CD4-positive, alpha-beta T cell (primary cell): ENCODE results near the gene PRAC2. TPM values are rescaled to one million over a fixed set of nuclear protein-coding genes. Genes with fewer than 3 reads are reported as not detected.

Experiments
- ATAC-seq: fragments of 200-7000 bp; cut with Tn5 transposase; one replicate; pipeline ENCODE4 v1.10.0; 2022; ENCODE audit warnings: mild to moderate bottlenecking; ENCODE audit not compliant: poor library complexity
- CTCF ChIA-PET: fragments of 350-600 bp; sonication (Branson Sonifier 250); formaldehyde crosslinking; loops from one replicate; lab custom pipeline; 2021; ENCODE audit warnings: antibody characterized with exemption, inconsistent platforms; lab: Charles Lee
- POLR2A ChIA-PET: fragments of 350-600 bp; sonication (Branson Sonifier 250); formaldehyde crosslinking; loops from one replicate; lab custom pipeline; 2021; ENCODE audit warnings: antibody characterized with exemption, inconsistent platforms; lab: Charles Lee
- DNase-seq, 14 experiments: peaks; one replicate each; pipeline ENCODE4 v3.0.0-alpha.2; 2013 to 2020; ENCODE audit warnings: mixed read lengths in 2 of 14
- H3K27ac ChIP-seq, 2 donors: one replicate each; pipeline versions ENCODE4 v1.5.1 to v1.7.0; 2013; ENCODE audit warnings: low read length in 2 of 2, low read depth in 1 of 2, mild to moderate bottlenecking in 1 of 2
- H3K27me3 ChIP-seq, 2 experiments: 1 replicate in 1 of 2; 2 replicates in 1 of 2; pipeline versions ENCODE4 v1.6.1 to v1.7.0; 2013; ENCODE audit warnings: low read length in 2 of 2, control low read depth in 1 of 2, mild to moderate bottlenecking in 1 of 2, moderate library complexity in 1 of 2; ENCODE audit not compliant: insufficient read depth in 2 of 2, control insufficient read depth in 1 of 2
- H3K36me3 ChIP-seq: one replicate; pipeline ENCODE4 v1.6.1; 2013; ENCODE audit warnings: low read length, control low read depth; ENCODE audit not compliant: insufficient read depth
- H3K4me1 ChIP-seq: one replicate; pipeline ENCODE4 v1.6.1; 2013; ENCODE audit warnings: low read length, control low read depth; ENCODE audit not compliant: insufficient read depth
- H3K4me3 ChIP-seq: one replicate; pipeline ENCODE4 v1.5.1; 2013; ENCODE audit warnings: mild to moderate bottlenecking, low read length, moderate library complexity
- H3K9me3 ChIP-seq, 2 experiments: 1 replicate in 1 of 2; 2 replicates in 1 of 2; pipeline versions ENCODE4 v1.6.1 to v1.7.0; 2013; ENCODE audit warnings: low read length in 2 of 2, mild to moderate bottlenecking in 2 of 2, control low read depth in 1 of 2, moderate library complexity in 1 of 2; ENCODE audit not compliant: control insufficient read depth in 1 of 2, insufficient read depth in 1 of 2
- H3K27ac Mint-ChIP-seq: one replicate; pipeline ENCODE4 v1.8.0; 2020; ENCODE audit warnings: mixed read lengths
- H3K27me3 Mint-ChIP-seq: one replicate; pipeline ENCODE4 v1.8.0; 2021; ENCODE audit warnings: mixed read lengths
- H3K36me3 Mint-ChIP-seq: one replicate; pipeline ENCODE4 v1.8.0; 2021; ENCODE audit warnings: low read depth, mixed read lengths
- H3K4me1 Mint-ChIP-seq: one replicate; pipeline ENCODE4 v1.8.0; 2021; ENCODE audit warnings: low read depth, mixed read lengths
- H3K4me3 Mint-ChIP-seq: one replicate; pipeline ENCODE4 v1.8.0; 2020; ENCODE audit warnings: mild to moderate bottlenecking, mixed read lengths
- H3K9me3 Mint-ChIP-seq: one replicate; pipeline ENCODE4 v1.8.0; 2020; ENCODE audit warnings: mixed read lengths
- CTCF ChIP-seq: fragments of 200-600 bp; IDR thresholded peaks from one replicate; pipeline ENCODE4 v1.8.0; 2022; ENCODE audit warnings: antibody characterized with exemption, mild to moderate bottlenecking
- intact Hi-C, 2 experiments: fragments of 100-400 bp; cut with DNase I in 1 of 2; cut with micrococcal nuclease in 1 of 2; formaldehyde crosslinking; loops; one replicate each; pipeline versions ENCODE4 v1.15.1 to v1.9.0; 2023 to 2025; cut with DNase I, micrococcal nuclease
- total RNA-seq, 174 experiments: library from RNA in 2 of 174; stranded (reverse) in 2 of 174; gene quantifications; one replicate each; pipeline ENCODE4 v1.2.3 and lab custom pipeline; 2021 to 2026

The PRAC2 gene
- total RNA-seq, 2 experiments from 2014 or later, result not detected

- no peak for DNase-seq
- no peaks in the 10 kb centered on the region for H3K36me3 Mint-ChIP-seq
- POLR2A ChIA-PET, result interaction anchor here (1.7 kb wide), 1 partner anchor 11 kb away, joined by 6 read pairs; no protein-coding TSS in a partner anchor
- H3K27me3 Mint-ChIP-seq, result peaks cover 100% of the 10 kb centered on the region
- no peak for ATAC-seq
- intact Hi-C loops, result loop anchor here in 1 of 2 experiments (2.0 kb wide), 1 partner anchor 19 kb away; no protein-coding TSS in a partner anchor
- Histone ChIP-seq H3K27ac (no peak overlapping the region), H3K27me3 (peaks cover 94 to 98% of the 10 kb centered on the region in 2 experiments), H3K4me3 (no peak overlapping the region), H3K9me3 (peaks cover 0 to 54% of the 10 kb centered on the region in 2 experiments), H3K36me3 (no peaks in the 10 kb centered on the region), H3K4me1 (peaks cover 57% of the 10 kb centered on the region)
- no peak for TF ChIP-seq CTCF
- peak overlapping the region; percentile 13 for H3K4me3 Mint-ChIP-seq
- no peaks in the 10 kb centered on the region for H3K9me3 Mint-ChIP-seq
- no peak overlapping the region for H3K27ac Mint-ChIP-seq
- CTCF ChIA-PET, result no interaction called here
- peaks cover 45% of the 10 kb centered on the region for H3K4me1 Mint-ChIP-seq
These were observed 4.6 kb downstream of the PRAC2 start for GRCh38 chr17:48727415-48728175.

GRCh38 chr17:48728232-48729231, 5.5 kb downstream of the PRAC2 start, which contains the start of gene HOXB13:
TSS of gene HOXB13 (minus strand) at chr17:48728750. CDS start at chr17:48728593, 157 bp downstream.
- peaks cover 98% of the 10 kb centered on the region for H3K27me3 Mint-ChIP-seq
- ChIA-PET POLR2A (interaction anchor here (1.0 to 1.7 kb wide), 3 partner anchors 10 to 39 kb away, joined by 3 to 6 read pairs (median 6); no protein-coding TSS in a partner anchor), CTCF (interaction anchor here (1.5 kb wide), 1 partner anchor 50 kb away, joined by 3 read pairs; no protein-coding TSS in a partner anchor)
- DNase-seq, result peak in 7 of 14 experiments; percentile 24 to 66 (median 33)
- H3K27ac ChIP-seq, result no peak within 1 kb of the TSS
- no peaks in the 10 kb centered on the region for H3K9me3 Mint-ChIP-seq
- H3K36me3 ChIP-seq, result no peaks in the 10 kb centered on the region
- H3K27me3 ChIP-seq, result peaks cover 93 to 98% of the 10 kb centered on the region in 2 experiments
- H3K4me1 Mint-ChIP-seq, result peaks cover 47% of the 10 kb centered on the region
- ATAC-seq, result peak; percentile 52
- no peak within 1 kb of the TSS for H3K27ac Mint-ChIP-seq
- peak within 1 kb of the TSS; percentile 29 for H3K4me3 ChIP-seq
- H3K9me3 ChIP-seq, result peaks cover 0 to 52% of the 10 kb centered on the region in 2 experiments
- H3K4me1 ChIP-seq, result peaks cover 56% of the 10 kb centered on the region
- peak within 1 kb of the TSS; percentile 77 for H3K4me3 Mint-ChIP-seq
- no peaks in the 10 kb centered on the region for H3K36me3 Mint-ChIP-seq
- intact Hi-C loops, result no loop called here
- TF ChIP-seq CTCF, result no peak
